ENCODE measurements around the gene GON4L.

DNA sequence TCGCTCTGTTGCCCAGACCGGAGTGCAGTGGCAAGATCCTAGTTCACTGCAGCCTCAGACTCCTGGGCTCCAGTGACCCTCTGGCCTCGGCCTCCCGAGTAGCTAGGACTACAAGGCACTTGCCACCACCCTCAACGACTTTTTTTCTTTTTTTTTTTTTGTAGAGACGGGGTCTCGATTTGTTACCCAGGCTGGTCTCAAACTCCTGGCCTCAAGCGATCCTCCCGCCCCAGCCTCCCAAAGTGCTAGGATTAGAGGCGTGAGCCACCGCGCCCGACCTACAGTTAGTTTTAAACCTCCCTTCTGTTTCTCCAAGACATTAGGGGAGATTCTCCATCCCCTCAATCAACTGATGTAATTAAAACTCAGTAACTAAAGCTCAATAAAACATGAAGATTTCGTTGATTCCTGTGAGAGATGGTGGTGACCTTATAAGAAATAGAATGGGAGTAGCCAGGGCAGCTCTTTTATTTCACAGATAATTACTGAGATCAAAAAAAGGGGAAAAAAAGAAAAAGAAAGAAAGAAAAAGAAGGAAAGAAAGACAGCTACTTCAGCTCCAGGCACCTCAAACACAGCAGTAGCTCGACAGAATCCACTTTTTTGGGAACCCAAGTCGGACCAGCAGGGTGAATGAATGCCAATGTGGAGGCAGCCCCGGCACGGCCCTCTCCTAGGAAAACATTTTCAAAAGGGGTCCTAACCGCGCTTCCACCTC, 598 bp downstream of the GON4L start:
- TF ChIP-seq, protein P1, sequence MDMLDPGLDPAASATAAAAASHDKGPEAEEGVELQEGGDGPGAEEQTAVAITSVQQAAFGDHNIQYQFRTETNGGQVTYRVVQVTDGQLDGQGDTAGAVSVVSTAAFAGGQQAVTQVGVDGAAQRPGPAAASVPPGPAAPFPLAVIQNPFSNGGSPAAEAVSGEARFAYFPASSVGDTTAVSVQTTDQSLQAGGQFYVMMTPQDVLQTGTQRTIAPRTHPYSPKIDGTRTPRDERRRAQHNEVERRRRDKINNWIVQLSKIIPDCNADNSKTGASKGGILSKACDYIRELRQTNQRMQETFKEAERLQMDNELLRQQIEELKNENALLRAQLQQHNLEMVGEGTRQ (IDR thresholded peaks at IDR 0.05; ENCODE audit: borderline replicate concordance, low read depth, low read length) = no peak
- TF ChIP-seq, protein P2, sequence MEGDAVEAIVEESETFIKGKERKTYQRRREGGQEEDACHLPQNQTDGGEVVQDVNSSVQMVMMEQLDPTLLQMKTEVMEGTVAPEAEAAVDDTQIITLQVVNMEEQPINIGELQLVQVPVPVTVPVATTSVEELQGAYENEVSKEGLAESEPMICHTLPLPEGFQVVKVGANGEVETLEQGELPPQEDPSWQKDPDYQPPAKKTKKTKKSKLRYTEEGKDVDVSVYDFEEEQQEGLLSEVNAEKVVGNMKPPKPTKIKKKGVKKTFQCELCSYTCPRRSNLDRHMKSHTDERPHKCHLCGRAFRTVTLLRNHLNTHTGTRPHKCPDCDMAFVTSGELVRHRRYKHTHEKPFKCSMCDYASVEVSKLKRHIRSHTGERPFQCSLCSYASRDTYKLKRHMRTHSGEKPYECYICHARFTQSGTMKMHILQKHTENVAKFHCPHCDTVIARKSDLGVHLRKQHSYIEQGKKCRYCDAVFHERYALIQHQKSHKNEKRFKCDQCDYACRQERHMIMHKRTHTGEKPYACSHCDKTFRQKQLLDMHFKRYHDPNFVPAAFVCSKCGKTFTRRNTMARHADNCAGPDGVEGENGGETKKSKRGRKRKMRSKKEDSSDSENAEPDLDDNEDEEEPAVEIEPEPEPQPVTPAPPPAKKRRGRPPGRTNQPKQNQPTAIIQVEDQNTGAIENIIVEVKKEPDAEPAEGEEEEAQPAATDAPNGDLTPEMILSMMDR (IDR thresholded peaks at IDR 0.05) = no peak
- TF ChIP-seq RAD21 (IDR thresholded peaks at IDR 0.05; ENCODE audit: low read length) = no peak
- no peak for TF ChIP-seq POLR2AphosphoS5 (IDR thresholded peaks at IDR 0.05; ENCODE audit: low read depth, low read length)
- TF ChIP-seq EZH2phosphoT487 (IDR thresholded peaks at IDR 0.05; ENCODE audit: borderline replicate concordance, low read depth) = no peak
- TF ChIP-seq SMC3 (IDR thresholded peaks at IDR 0.05; ENCODE audit: low read depth, low read length) = no peak
